ENCODE results near the gene MYBPH. TPM values are rescaled to one million over a fixed set of nuclear protein-coding genes. Genes with fewer than 3 reads are reported as not detected.

MYBPH gene
- total RNA-seq, 1 experiment from 2014 or later = not detected

- POLR2A ChIA-PET (ENCODE audit: low non-redundant PET) = no interaction called here
- Histone ChIP-seq H3K27me3 (replicated peaks; ENCODE audit: insufficient read depth, low read depth, low read length, poor library complexity) (peaks cover 22% of the 10 kb centered on the region), H3K4me3 (ENCODE audit: low read depth, low read length, poor library complexity, severe bottlenecking) (no peak overlapping the region), H3K27ac (ENCODE audit: low read depth, low read length, poor library complexity, severe bottlenecking) (no peak overlapping the region), H3K4me1 (ENCODE audit: insufficient read depth, low read length, poor library complexity, severe bottlenecking) (peaks cover 2% of the 10 kb centered on the region), H3K36me3 (ENCODE audit: insufficient read depth, low read length, poor library complexity, severe bottlenecking) (no peaks in the 10 kb centered on the region), H3K9me3 (ENCODE audit: low read depth, low read length, poor library complexity, severe bottlenecking) (no peaks in the 10 kb centered on the region)
- DNase-seq (ENCODE audit: low spot score) = no peak
- intact Hi-C loops (cut with micrococcal nuclease; ENCODE audit: unreplicated experiment) = no loop called here
- CTCF ChIA-PET = no interaction called here
- TF ChIP-seq CTCF (conservative IDR thresholded peaks at IDR 0.05; ENCODE audit: low read depth, low read length) = no peak
- TF ChIP-seq EZH2 (IDR thresholded peaks at IDR 0.05; ENCODE audit: borderline replicate concordance, low read depth, low read length, poor library complexity, severe bottlenecking) = no peak
- no TSS peak for BruUV-seq (replicated peaks)
Measured at GRCh38 chr1:203121186-203122015, 54.2 kb downstream of the MYBPH start.

- TF ChIP-seq EZH2 (IDR thresholded peaks at IDR 0.05; ENCODE audit: borderline replicate concordance, low read depth, low read length, poor library complexity, severe bottlenecking) = no peak
- no peak for TF ChIP-seq CTCF (conservative IDR thresholded peaks at IDR 0.05; ENCODE audit: low read depth, low read length)
- H3K9me3 ChIP-seq (ENCODE audit: low read depth, low read length, poor library complexity, severe bottlenecking) = no peaks in the 10 kb centered on the region
- CTCF ChIA-PET = no interaction called here
- no peak overlapping the region for H3K4me3 ChIP-seq (ENCODE audit: low read depth, low read length, poor library complexity, severe bottlenecking)
- no peaks in the 10 kb centered on the region for H3K36me3 ChIP-seq (ENCODE audit: insufficient read depth, low read length, poor library complexity, severe bottlenecking)
- DNase-seq (ENCODE audit: low spot score) = no peak
- no TSS peak for BruUV-seq (replicated peaks)
- intact Hi-C loops (cut with micrococcal nuclease; ENCODE audit: unreplicated experiment) = no loop called here
- POLR2A ChIA-PET (ENCODE audit: low non-redundant PET) = no interaction called here
- peaks cover 22% of the 10 kb centered on the region for H3K27me3 ChIP-seq (replicated peaks; ENCODE audit: insufficient read depth, low read depth, low read length, poor library complexity)
- no peak overlapping the region for H3K27ac ChIP-seq (ENCODE audit: low read depth, low read length, poor library complexity, severe bottlenecking)
- peaks cover 2% of the 10 kb centered on the region for H3K4me1 ChIP-seq (ENCODE audit: insufficient read depth, low read length, poor library complexity, severe bottlenecking)
Measured at GRCh38 chr1:203120325-203121153, 55.1 kb downstream of the MYBPH start.

Other genes starting within 250 kb of the MYBPH start
- gene KLHL12, start 248.6 kb downstream of the MYBPH start, total RNA-seq (2021) = 17.8 and 22.9 TPM in 2 replicates
- 79.1 and 81.4 TPM in 2 replicates for gene ADIPOR1, start 217.5 kb downstream of the MYBPH start, total RNA-seq (2021)
- gene CYB5R1, start 208.6 kb downstream of the MYBPH start, total RNA-seq (2021) = 27.8 and 28.3 TPM in 2 replicates
- 65.1 and 68.4 TPM in 2 replicates for gene TMEM183A, start 168.5 kb downstream of the MYBPH start, total RNA-seq (2021)
- 2.5 and 3.0 TPM in 2 replicates for gene PPFIA4, start 149.3 kb downstream of the MYBPH start, total RNA-seq (2021)
- gene MYOG, start 89.8 kb downstream of the MYBPH start, total RNA-seq (2021) = not detected in 2 replicates
- gene ADORA1, start 48.1 kb downstream of the MYBPH start, total RNA-seq (2021) = 0.74 and 1.2 TPM in 2 replicates
- not detected in 2 replicates for gene CHI3L1, start 10.9 kb upstream of the MYBPH start, total RNA-seq (2021)
- not detected in 2 replicates for gene CHIT1, start 53.8 kb upstream of the MYBPH start, total RNA-seq (2021)
- 8.5 and 9.3 TPM in 2 replicates for gene BTG2, start 129.7 kb upstream of the MYBPH start, total RNA-seq (2021)
- gene FMOD, start 175.3 kb upstream of the MYBPH start, total RNA-seq (2021) = 0.35 and 0.69 TPM in 2 replicates